B cell (primary cell): ENCODE measurements around the gene EHBP1L1. TPM values are rescaled to one million over a fixed set of nuclear protein-coding genes. Genes with fewer than 3 reads are reported as not detected.

Source experiments
- ATAC-seq: fragments of 200-7000 bp; cut with Tn5 transposase; one replicate; pipeline ENCODE4 v1.10.0; 2021; ENCODE audit warnings: low read depth, mild to moderate bottlenecking, moderate number of reproducible peaks, moderate library complexity
- CTCF ChIA-PET: fragments of 350-600 bp; sonication (Branson Sonifier 250); formaldehyde crosslinking; loops from one replicate; lab custom pipeline; 2021; ENCODE audit warnings: antibody characterized with exemption, inconsistent platforms; lab: Charles Lee
- POLR2A ChIA-PET: fragments of 350-600 bp; sonication (Branson Sonifier 250); formaldehyde crosslinking; loops from one replicate; lab custom pipeline; 2021; ENCODE audit warnings: antibody characterized with exemption; lab: Charles Lee
- DNase-seq: peaks from one replicate; pipeline ENCODE4 v3.0.0; 2013
- H2AFZ ChIP-seq: 2 replicates; pipeline ENCODE4 v1.6.1; 2012; ENCODE audit warnings: mild to moderate bottlenecking, low read depth, low read length; ENCODE audit not compliant: insufficient read depth, poor library complexity, severe bottlenecking
- H3K27ac ChIP-seq, 2 donors: 1 replicate in 1 of 2; 2 replicates in 1 of 2; pipeline ENCODE4 v1.5.1; 2012 to 2013; ENCODE audit warnings: low read length in 2 of 2, mild to moderate bottlenecking in 2 of 2, moderate library complexity in 1 of 2
- H3K27me3 ChIP-seq, 4 experiments: fragments of 200-600 bp in 1 of 4; sonication (generic) in 1 of 4; replicated peaks in 1 of 4; 1 replicate in 2 of 4; 2 replicates in 2 of 4; pipeline versions ENCODE4 v1.6.1 to v1.7.0; 2013 to 2016; ENCODE audit warnings: low read length in 3 of 4, mild to moderate bottlenecking in 2 of 4, mixed read lengths in 1 of 4, moderate library complexity in 1 of 4; ENCODE audit not compliant: insufficient read depth in 4 of 4, control insufficient read depth in 3 of 4; ENCODE audit errors: control extremely low read depth in 1 of 4
- H3K36me3 ChIP-seq, 2 experiments: replicated peaks in 1 of 2; 1 replicate in 1 of 2; 2 replicates in 1 of 2; pipeline versions ENCODE4 v1.6.1 to v1.7.1; 2013; ENCODE audit warnings: low read length in 1 of 2; ENCODE audit not compliant: insufficient read depth in 2 of 2, control insufficient read depth in 1 of 2; ENCODE audit errors: control extremely low read depth in 1 of 2, extremely low read depth in 1 of 2
- H3K4me1 ChIP-seq, 2 donors: fragments of 200-600 bp in 1 of 2; sonication (generic) in 1 of 2; 1 replicate in 1 of 2; 2 replicates in 1 of 2; pipeline versions ENCODE4 v1.5.1 to v1.6.1; 2013 to 2017; ENCODE audit warnings: low read length in 2 of 2; ENCODE audit not compliant: control insufficient read depth in 2 of 2, insufficient read depth in 2 of 2
- H3K4me2 ChIP-seq: replicated peaks from 2 replicates; pipeline ENCODE3; 2012; ENCODE audit warnings: mild to moderate bottlenecking, low read depth, low read length; ENCODE audit not compliant: poor library complexity, severe bottlenecking
- H3K4me3 ChIP-seq, 5 experiments: fragments of 200-600 bp in 1 of 5; sonication (generic) in 1 of 5; 1 replicate in 3 of 5; 2 replicates in 2 of 5; pipeline versions ENCODE4 v1.5.1 to v1.7.0; 2011 to 2016; ENCODE audit warnings: low read length in 4 of 5, mild to moderate bottlenecking in 4 of 5, low read depth in 2 of 5, control low read depth in 1 of 5, moderate library complexity in 1 of 5; ENCODE audit not compliant: insufficient read depth in 1 of 5; ENCODE audit errors: control extremely low read depth in 1 of 5, extremely low read depth in 1 of 5
- H3K79me2 ChIP-seq: fragments of 200-600 bp; sonication (generic); one replicate; pipeline ENCODE4 v1.6.0; 2016; ENCODE audit warnings: low read length; ENCODE audit not compliant: control insufficient read depth, insufficient read depth
- H3K9ac ChIP-seq: fragments of 200-600 bp; sonication (generic); 2 replicates; pipeline ENCODE4 v1.6.1; 2017; ENCODE audit warnings: mild to moderate bottlenecking, low read length, moderate library complexity
- H3K9me3 ChIP-seq, 3 donors: one replicate each; pipeline versions ENCODE4 v1.6.1 to v1.7.1; 2013; ENCODE audit warnings: low read length in 2 of 3; ENCODE audit not compliant: control insufficient read depth in 2 of 3, insufficient read depth in 1 of 3; ENCODE audit errors: control extremely low read depth in 1 of 3
- H4K20me1 ChIP-seq: 2 replicates; pipeline ENCODE4 v1.6.0; 2012; ENCODE audit warnings: mild to moderate bottlenecking, low read length; ENCODE audit not compliant: insufficient read depth, control insufficient read depth, poor library complexity, severe bottlenecking
- H3K27ac Mint-ChIP-seq: one replicate; pipeline ENCODE4 v1.8.0; 2021; ENCODE audit warnings: mixed read lengths
- H3K27me3 Mint-ChIP-seq: one replicate; pipeline ENCODE4 v1.8.0; 2021; ENCODE audit warnings: mixed read lengths
- H3K4me1 Mint-ChIP-seq: one replicate; pipeline ENCODE4 v1.8.0; 2021; ENCODE audit warnings: mixed read lengths
- H3K4me3 Mint-ChIP-seq: one replicate; pipeline ENCODE4 v1.8.0; 2021; ENCODE audit warnings: mixed read lengths
- H3K9me3 Mint-ChIP-seq: one replicate; pipeline ENCODE4 v1.8.0; 2022; ENCODE audit warnings: mixed read lengths; ENCODE audit not compliant: insufficient read depth
- EZH2 ChIP-seq: IDR thresholded peaks from 2 replicates; pipeline ENCODE4 v1.6.1; 2012; ENCODE audit warnings: borderline replicate concordance, low read depth, mild to moderate bottlenecking, moderate library complexity, low read length; ENCODE audit not compliant: insufficient read depth, poor library complexity, severe bottlenecking
- WGBS: methylation state at CpG from one replicate; pipeline ENCODE4 v1.1.5; 2013; ENCODE audit warnings: missing lambda C conversion rate; ENCODE audit not compliant: insufficient coverage; 5-methylcytosine and 5-hydroxymethylcytosine counted together
- intact Hi-C: fragments of 100-400 bp; cut with micrococcal nuclease; formaldehyde crosslinking; loops from one replicate; pipeline ENCODE4 v1.10.0; 2022
- polyA plus RNA-seq: library from polyadenylated mRNA; depleted of rRNA; stranded (reverse); fragments of >200 nt; gene quantifications from 2 replicates; pipeline ENCODE4 v1.2.3, GENCODE V29; 2012
- total RNA-seq, 2 donors: library from RNA; stranded (reverse); fragments of 120-200 nt in 1 of 2; gene quantifications; 1 replicate in 1 of 2; 2 replicates in 1 of 2; pipeline versions ENCODE4 v1.2.3 to v1.2.4, GENCODE V29; 2013 to 2022
- TF ChIP-seq, protein P1 (sequence below): fragments of 200-600 bp; IDR thresholded peaks from one replicate; pipeline ENCODE4 v1.8.0; 2022; ENCODE audit warnings: antibody characterized with exemption, mild to moderate bottlenecking

The EHBP1L1 gene
- total and polyA plus RNA-seq, 2 donors (not counting 1 experiment from before 2014, with no cell fraction given): 202 to 279 TPM

DNA sequence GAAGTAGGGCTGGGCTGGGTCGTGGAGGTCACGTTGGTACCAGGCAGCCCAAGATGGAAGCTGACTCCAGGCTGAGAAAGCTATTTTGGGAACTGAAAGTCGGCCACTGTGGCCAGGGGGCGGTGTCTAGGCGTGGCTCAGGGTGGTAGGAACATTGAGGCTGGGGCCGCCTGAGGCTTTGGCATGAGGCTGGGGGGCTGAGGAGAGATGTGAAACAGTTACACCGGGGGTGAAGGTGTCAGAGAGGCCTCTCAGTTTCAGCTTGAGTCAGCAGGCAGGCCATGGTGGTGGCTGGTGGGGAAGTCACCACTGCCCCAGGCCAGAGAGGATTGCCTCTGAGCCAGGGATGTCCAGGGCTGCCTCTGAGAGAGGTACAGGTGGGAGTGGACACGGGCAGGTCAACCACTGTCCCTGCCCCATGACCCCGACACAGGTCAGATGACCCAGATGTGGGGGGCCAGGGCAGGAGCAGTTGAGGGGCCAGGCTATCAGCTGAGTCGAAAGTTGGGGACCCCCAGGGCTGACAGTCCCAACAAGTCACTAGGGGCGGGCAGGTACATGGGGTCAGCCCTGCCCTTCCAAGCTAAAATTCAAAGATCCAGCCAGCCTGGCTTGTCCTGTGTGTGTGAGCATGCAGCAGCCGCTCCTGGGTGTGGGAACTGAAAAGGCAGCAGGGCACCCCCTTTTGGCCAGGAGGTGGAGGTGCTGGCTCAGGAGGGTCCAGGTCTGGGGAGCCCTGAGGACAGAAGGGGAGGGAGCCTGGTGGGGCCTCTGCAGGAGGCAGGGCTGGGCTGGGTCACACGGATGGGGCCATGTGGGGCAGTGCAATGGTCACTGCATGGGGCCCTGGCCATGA, 12.6 kb downstream of the EHBP1L1 start:
- peaks cover 0 to 48% of the 10 kb centered on the region in 2 experiments for H3K36me3 ChIP-seq

More for the DNA sequence above, 12.6 kb downstream of the EHBP1L1 start:
- CTCF ChIA-PET: interaction anchor here (0.6 to 9.7 kb wide), 29 partner anchors 11 to 313 kb away, joined by 3 to 144 read pairs (median 4); partner anchors contain the start of genes EHBP1L1, FAM89B, MAP3K11 and PCNX3
- peak overlapping the region in 3 of 5 experiments; percentile 9 to 26 (median 13) for H3K4me3 ChIP-seq
- Mint-ChIP-seq H3K4me3 (peak overlapping the region; percentile 75), H3K27ac (peak overlapping the region; percentile 93), H3K27me3 (no peaks in the 10 kb centered on the region), H3K9me3 (no peaks in the 10 kb centered on the region), H3K4me1 (peaks cover 38% of the 10 kb centered on the region)
- H2AFZ ChIP-seq: peak overlapping the region; percentile 68
- intact Hi-C loops: loop anchor here (1.0 to 2.0 kb wide), 6 partner anchors 14 to 222 kb away; partner anchors contain the start of genes PCNX3 and ZNRD2
- DNase-seq (peak; percentile 87), ATAC-seq (peak; percentile 76)
- peak overlapping the region; percentile 46 for H3K9ac ChIP-seq
- peak overlapping the region; percentile 82 to 92 for H3K27ac ChIP-seq
- WGBS: 13% methylated on average over 13 of the region's 13 CpGs
- H3K27me3 ChIP-seq: no peaks in the 10 kb centered on the region
- TF ChIP-seq EZH2: no peak
- TF ChIP-seq, protein P1, sequence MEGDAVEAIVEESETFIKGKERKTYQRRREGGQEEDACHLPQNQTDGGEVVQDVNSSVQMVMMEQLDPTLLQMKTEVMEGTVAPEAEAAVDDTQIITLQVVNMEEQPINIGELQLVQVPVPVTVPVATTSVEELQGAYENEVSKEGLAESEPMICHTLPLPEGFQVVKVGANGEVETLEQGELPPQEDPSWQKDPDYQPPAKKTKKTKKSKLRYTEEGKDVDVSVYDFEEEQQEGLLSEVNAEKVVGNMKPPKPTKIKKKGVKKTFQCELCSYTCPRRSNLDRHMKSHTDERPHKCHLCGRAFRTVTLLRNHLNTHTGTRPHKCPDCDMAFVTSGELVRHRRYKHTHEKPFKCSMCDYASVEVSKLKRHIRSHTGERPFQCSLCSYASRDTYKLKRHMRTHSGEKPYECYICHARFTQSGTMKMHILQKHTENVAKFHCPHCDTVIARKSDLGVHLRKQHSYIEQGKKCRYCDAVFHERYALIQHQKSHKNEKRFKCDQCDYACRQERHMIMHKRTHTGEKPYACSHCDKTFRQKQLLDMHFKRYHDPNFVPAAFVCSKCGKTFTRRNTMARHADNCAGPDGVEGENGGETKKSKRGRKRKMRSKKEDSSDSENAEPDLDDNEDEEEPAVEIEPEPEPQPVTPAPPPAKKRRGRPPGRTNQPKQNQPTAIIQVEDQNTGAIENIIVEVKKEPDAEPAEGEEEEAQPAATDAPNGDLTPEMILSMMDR: peak; percentile 83
- H3K4me1 ChIP-seq: peaks cover 27 to 41% of the 10 kb centered on the region in 2 donors
- H3K9me3 ChIP-seq: no peaks in the 10 kb centered on the region
- H4K20me1 ChIP-seq: peaks cover 14% of the 10 kb centered on the region
- no peaks in the 10 kb centered on the region for H3K79me2 ChIP-seq
- POLR2A ChIA-PET: interaction anchor here (0.5 to 4.9 kb wide), 10 partner anchors 12 to 221 kb away, joined by 3 to 45 read pairs (median 5); partner anchors contain the start of genes EHBP1L1, FAM89B and ZNRD2
- H3K4me2 ChIP-seq: peak overlapping the region; percentile 73
